HFFc6 (cell line): ENCODE results near the gene SYK. TPM values are rescaled to one million over a fixed set of nuclear protein-coding genes. Genes with fewer than 3 reads are reported as not detected.

ENCODE experiments used
- DNase-seq: peaks from one replicate; pipeline ENCODE4 v3.0.0-alpha.2; 2018
- H3K27ac Mint-ChIP-seq: 2 replicates; pipeline ENCODE4 v1.8.0; 2020; ENCODE audit warnings: mild to moderate bottlenecking, mixed read lengths
- H3K27me3 Mint-ChIP-seq: 2 replicates; pipeline ENCODE4 v1.8.0; 2021; ENCODE audit warnings: mild to moderate bottlenecking, moderate library complexity, mixed read lengths; ENCODE audit not compliant: insufficient read depth
- H3K36me3 Mint-ChIP-seq: 2 replicates; pipeline ENCODE4 v1.8.0; 2021; ENCODE audit warnings: low read depth, mixed read lengths
- H3K4me1 Mint-ChIP-seq: 2 replicates; pipeline ENCODE4 v1.8.0; 2020; ENCODE audit warnings: low read depth, mixed read lengths
- H3K4me3 Mint-ChIP-seq: 2 replicates; pipeline ENCODE4 v1.8.0; 2020; ENCODE audit warnings: mild to moderate bottlenecking, moderate library complexity, mixed read lengths
- H3K9me3 Mint-ChIP-seq: 2 replicates; pipeline ENCODE4 v1.8.0; 2020; ENCODE audit warnings: mild to moderate bottlenecking, mixed read lengths
- total RNA-seq, 6 experiments: library from RNA; stranded (reverse); fragmentation: NEBNext Ultra II Directional; extraction: Animal tissue kit (Norgen Biotek cat#: 25700); gene quantifications; 2 replicates in 1 of 6; 3 replicates in 5 of 6; pipeline ENCODE4 v1.2.3, GENCODE V29; 2021
- TF ChIP-seq, protein P1 (sequence below): fragments of 200-600 bp; sonication (generic); IDR thresholded peaks from 2 replicates; pipeline ENCODE4 v1.5.0; 2021; ENCODE audit warnings: antibody characterized with exemption, mild to moderate bottlenecking

The SYK gene
- total RNA-seq, 6 experiments from 2014 or later: not detected

DNA sequence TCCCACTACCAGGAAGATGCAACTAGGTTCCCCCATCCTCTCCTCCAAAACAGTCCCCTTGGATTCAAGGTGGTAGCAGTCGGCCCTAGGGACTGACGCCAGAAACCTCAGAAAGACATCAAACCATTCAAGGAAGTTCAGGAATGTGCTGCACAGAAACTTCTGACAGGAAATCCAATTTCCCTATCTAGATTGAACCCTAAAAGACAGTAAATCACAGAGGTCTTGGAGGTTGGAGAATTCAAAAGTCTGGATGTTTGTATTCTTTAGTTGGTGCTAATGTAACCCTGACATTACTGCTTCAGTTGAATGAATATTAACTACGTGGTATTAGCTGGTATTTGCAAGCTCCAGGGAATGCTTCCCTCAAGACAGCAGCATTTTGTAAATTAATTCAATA, 125.3 kb downstream of the SYK start:
- peaks cover 33% of the 10 kb centered on the region for H3K4me1 Mint-ChIP-seq
- no peaks in the 10 kb centered on the region for H3K36me3 Mint-ChIP-seq
- no peak for DNase-seq
- no peak overlapping the region for H3K4me3 Mint-ChIP-seq
- H3K27me3 Mint-ChIP-seq: peaks cover 8% of the 10 kb centered on the region; the same call in 1 of the 2 replicates
- TF ChIP-seq, protein P1, sequence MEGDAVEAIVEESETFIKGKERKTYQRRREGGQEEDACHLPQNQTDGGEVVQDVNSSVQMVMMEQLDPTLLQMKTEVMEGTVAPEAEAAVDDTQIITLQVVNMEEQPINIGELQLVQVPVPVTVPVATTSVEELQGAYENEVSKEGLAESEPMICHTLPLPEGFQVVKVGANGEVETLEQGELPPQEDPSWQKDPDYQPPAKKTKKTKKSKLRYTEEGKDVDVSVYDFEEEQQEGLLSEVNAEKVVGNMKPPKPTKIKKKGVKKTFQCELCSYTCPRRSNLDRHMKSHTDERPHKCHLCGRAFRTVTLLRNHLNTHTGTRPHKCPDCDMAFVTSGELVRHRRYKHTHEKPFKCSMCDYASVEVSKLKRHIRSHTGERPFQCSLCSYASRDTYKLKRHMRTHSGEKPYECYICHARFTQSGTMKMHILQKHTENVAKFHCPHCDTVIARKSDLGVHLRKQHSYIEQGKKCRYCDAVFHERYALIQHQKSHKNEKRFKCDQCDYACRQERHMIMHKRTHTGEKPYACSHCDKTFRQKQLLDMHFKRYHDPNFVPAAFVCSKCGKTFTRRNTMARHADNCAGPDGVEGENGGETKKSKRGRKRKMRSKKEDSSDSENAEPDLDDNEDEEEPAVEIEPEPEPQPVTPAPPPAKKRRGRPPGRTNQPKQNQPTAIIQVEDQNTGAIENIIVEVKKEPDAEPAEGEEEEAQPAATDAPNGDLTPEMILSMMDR: no peak
- H3K27ac Mint-ChIP-seq: peak overlapping the region; percentile 58; the same call in 1 of the 2 replicates
- no peaks in the 10 kb centered on the region for H3K9me3 Mint-ChIP-seq

DNA sequence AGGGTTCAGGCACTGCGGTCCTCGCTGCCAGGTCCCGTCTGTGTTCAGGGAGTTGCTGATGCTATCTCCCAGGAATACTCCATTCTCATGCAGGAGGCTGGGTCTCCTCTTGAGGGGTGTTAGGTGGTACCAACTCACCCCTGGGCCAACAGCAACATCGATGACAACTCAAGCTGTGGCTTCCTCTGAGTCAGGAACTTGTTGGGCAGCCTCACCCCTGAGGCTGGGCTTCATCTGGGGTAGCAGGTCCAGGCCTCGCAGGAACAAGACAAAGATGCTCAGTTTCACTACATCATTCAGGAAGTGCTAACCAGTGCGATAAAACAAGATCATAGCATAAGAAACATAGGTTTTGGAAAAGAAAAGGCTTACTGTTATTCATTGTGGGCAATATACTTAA, 125.9 kb downstream of the SYK start:
- no peak overlapping the region for H3K27ac Mint-ChIP-seq
- TF ChIP-seq, protein P1: no peak
- no peaks in the 10 kb centered on the region for H3K36me3 Mint-ChIP-seq
- peaks cover 8% of the 10 kb centered on the region; the same call in 1 of the 2 replicates for H3K27me3 Mint-ChIP-seq
- DNase-seq: no peak
- H3K9me3 Mint-ChIP-seq: no peaks in the 10 kb centered on the region
- no peak overlapping the region for H3K4me3 Mint-ChIP-seq
- H3K4me1 Mint-ChIP-seq: peaks cover 33% of the 10 kb centered on the region

DNA sequence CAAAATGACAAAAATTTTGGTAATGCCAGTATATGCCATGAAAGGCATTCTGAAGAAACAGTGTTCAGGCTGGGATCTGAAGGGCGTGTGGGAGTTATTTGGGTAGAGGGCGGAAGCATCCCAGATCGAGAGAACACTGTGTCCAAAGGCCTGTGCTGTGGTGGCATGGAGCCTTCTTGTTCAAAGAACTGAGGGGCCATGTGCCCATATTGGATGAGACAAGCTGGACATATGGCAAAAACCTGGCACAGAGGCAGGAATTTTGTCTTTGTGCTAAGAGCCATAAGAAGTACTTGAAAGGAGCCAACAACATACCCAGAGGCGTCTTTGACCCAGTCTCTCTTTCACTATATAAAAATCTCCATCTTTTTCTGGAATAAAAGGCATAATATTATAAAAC, 128.0 kb downstream of the SYK start:
- Mint-ChIP-seq H3K4me1 (peaks cover 30% of the 10 kb centered on the region), H3K9me3 (no peaks in the 10 kb centered on the region), H3K4me3 (no peak overlapping the region), H3K27ac (no peak overlapping the region), H3K36me3 (no peaks in the 10 kb centered on the region), H3K27me3 (peaks cover 15% of the 10 kb centered on the region)
- TF ChIP-seq, protein P1: no peak
- DNase-seq: no peak

DNA sequence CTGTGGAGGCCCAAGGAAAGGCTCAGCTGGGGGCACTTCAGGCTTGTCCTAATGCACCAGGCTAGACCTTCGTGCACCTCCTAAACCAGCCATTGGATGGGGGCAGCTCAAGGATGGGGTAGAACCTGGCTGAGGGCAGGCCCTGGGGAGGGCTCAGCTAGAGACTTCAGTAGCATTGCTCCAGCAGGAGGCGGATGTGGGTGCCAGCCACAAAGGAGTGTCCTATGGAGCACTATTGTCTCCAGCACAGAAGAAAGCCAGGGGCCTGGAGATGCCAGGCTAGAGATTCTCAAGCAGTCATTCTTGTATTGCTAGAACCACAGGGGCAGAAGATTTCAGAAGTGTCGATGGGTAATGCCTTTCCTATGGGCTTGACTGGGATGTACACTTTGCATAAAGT, 131.8 kb downstream of the SYK start:
- no peak for DNase-seq
- Mint-ChIP-seq H3K36me3 (no peaks in the 10 kb centered on the region), H3K27me3 (peaks cover 32% of the 10 kb centered on the region), H3K27ac (no peak overlapping the region), H3K4me3 (no peak overlapping the region), H3K9me3 (no peaks in the 10 kb centered on the region), H3K4me1 (no peaks in the 10 kb centered on the region)
- TF ChIP-seq, protein P1: no peak

DNA sequence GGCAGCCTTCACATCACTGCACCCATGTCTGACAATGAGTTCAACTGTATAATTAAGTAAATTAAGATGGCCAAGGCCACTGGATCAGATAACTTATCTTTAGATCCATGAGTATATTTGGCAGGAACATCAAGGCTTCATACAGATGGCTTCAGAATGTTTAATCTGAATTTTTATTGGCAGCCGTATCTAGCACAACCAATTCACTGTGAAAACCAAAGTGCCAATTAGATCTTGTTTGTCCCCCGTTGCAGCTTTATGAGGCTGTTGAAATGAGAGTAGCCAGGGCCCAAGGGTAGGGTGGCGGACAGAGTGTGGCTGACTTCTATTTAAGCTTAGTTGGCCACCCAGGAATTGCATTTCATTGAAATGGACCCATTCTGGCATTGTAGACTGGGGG, 137.7 kb downstream of the SYK start:
- H3K4me3 Mint-ChIP-seq: no peak overlapping the region
- H3K27me3 Mint-ChIP-seq: peaks cover 41% of the 10 kb centered on the region
- TF ChIP-seq, protein P1: no peak
- no peak overlapping the region for H3K27ac Mint-ChIP-seq
- no peaks in the 10 kb centered on the region for H3K9me3 Mint-ChIP-seq
- DNase-seq: no peak
- peaks cover 4% of the 10 kb centered on the region; the same call in 1 of the 2 replicates for H3K36me3 Mint-ChIP-seq
- H3K4me1 Mint-ChIP-seq: peaks cover 9% of the 10 kb centered on the region

DNA sequence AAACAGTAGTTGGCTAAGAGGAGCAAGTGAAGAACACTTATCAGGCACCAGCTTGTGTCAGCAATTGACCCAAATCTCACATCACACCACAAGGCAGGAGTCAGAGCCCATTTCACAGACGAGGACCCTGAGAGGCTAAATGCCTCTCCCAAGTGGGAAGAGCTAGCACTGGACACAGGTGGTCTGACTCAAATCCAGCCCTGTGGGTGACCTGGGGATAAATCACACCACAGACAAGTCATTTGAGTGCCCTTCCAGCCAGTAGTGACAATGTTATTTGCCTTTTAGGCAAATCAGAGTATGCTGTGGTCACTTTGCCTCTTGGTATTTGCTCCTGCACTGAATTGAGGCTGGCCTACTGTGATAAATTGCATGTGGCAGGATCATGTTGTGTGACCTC, 138.7 kb downstream of the SYK start:
- no peak for DNase-seq
- peaks cover 4% of the 10 kb centered on the region; the same call in 1 of the 2 replicates for H3K36me3 Mint-ChIP-seq
- no peaks in the 10 kb centered on the region for H3K9me3 Mint-ChIP-seq
- H3K4me1 Mint-ChIP-seq: peaks cover 9% of the 10 kb centered on the region
- no peak overlapping the region for H3K27ac Mint-ChIP-seq
- no peak overlapping the region for H3K4me3 Mint-ChIP-seq
- H3K27me3 Mint-ChIP-seq: peaks cover 45% of the 10 kb centered on the region
- TF ChIP-seq, protein P1: no peak
